Trophoblast cell (in vitro differentiated cells and primary cell): ENCODE measurements around the gene SCRN2. TPM values are rescaled to one million over a fixed set of nuclear protein-coding genes. Genes with fewer than 3 reads are reported as not detected.

Source experiments
- DNase-seq, 2 donors: peaks; one replicate each; pipeline ENCODE4 v3.0.0-alpha.2; 2016
- H2AFZ ChIP-seq: 2 replicates; pipeline ENCODE4 v1.6.1; 2013; ENCODE audit warnings: low read length, moderate library complexity, mild to moderate bottlenecking; ENCODE audit not compliant: insufficient read depth, poor library complexity
- H2AK5ac ChIP-seq: 2 replicates; pipeline ENCODE4 v1.6.1; 2013; ENCODE audit warnings: mild to moderate bottlenecking, low read length
- H2BK120ac ChIP-seq: 2 replicates; pipeline ENCODE4 v1.6.1; 2013; ENCODE audit warnings: low read length, mild to moderate bottlenecking, moderate library complexity; ENCODE audit not compliant: insufficient read depth, poor library complexity
- H2BK12ac ChIP-seq: 2 replicates; pipeline ENCODE4 v1.6.1; 2013; ENCODE audit warnings: mild to moderate bottlenecking, low read length, moderate library complexity
- H2BK5ac ChIP-seq: 2 replicates; pipeline ENCODE4 v1.6.1; 2013; ENCODE audit warnings: low read length, low read depth, moderate library complexity, mild to moderate bottlenecking; ENCODE audit not compliant: poor library complexity
- H3K14ac ChIP-seq: 2 replicates; pipeline ENCODE4 v1.6.1; 2013; ENCODE audit warnings: mild to moderate bottlenecking, low read length
- H3K18ac ChIP-seq: 2 replicates; pipeline ENCODE4 v1.6.1; 2013; ENCODE audit warnings: mild to moderate bottlenecking, low read length
- H3K23ac ChIP-seq: 2 replicates; pipeline ENCODE4 v1.6.1; 2013; ENCODE audit warnings: low read length
- H3K27ac ChIP-seq: 2 replicates; pipeline ENCODE4 v1.5.1; 2013; ENCODE audit warnings: low read depth, mild to moderate bottlenecking, inconsistent platforms, low read length, moderate library complexity
- H3K27me3 ChIP-seq: 2 replicates; pipeline ENCODE4 v1.6.1; 2013; ENCODE audit warnings: inconsistent platforms, mild to moderate bottlenecking, low read length, moderate library complexity; ENCODE audit not compliant: insufficient read depth
- H3K36me3 ChIP-seq, 2 experiments: 1 replicate in 1 of 2; 2 replicates in 1 of 2; pipeline ENCODE4 v1.6.1; 2013; ENCODE audit warnings: low read length in 2 of 2, mild to moderate bottlenecking in 2 of 2, moderate library complexity in 1 of 2; ENCODE audit not compliant: insufficient read depth in 2 of 2, control insufficient read depth in 1 of 2
- H3K4ac ChIP-seq: 2 replicates; pipeline ENCODE4 v1.6.1; 2013; ENCODE audit warnings: low read depth, mild to moderate bottlenecking, low read length, moderate library complexity
- H3K4me1 ChIP-seq, 2 experiments: 1 replicate in 1 of 2; 2 replicates in 1 of 2; pipeline ENCODE4 v1.6.1; 2013; ENCODE audit warnings: low read length in 2 of 2, mild to moderate bottlenecking in 2 of 2, moderate library complexity in 1 of 2; ENCODE audit not compliant: insufficient read depth in 2 of 2, control insufficient read depth in 1 of 2
- H3K4me2 ChIP-seq: 2 replicates; pipeline ENCODE4 v1.6.1; 2013; ENCODE audit warnings: inconsistent platforms, mild to moderate bottlenecking, low read length, moderate library complexity
- H3K4me3 ChIP-seq: 2 replicates; pipeline ENCODE4 v1.5.1; 2013; ENCODE audit warnings: mild to moderate bottlenecking, low read depth, low read length, inconsistent platforms
- H3K79me1 ChIP-seq: one replicate; pipeline ENCODE4 v1.6.1; 2013; ENCODE audit warnings: low read length
- H3K79me2 ChIP-seq: 2 replicates; pipeline ENCODE4 v1.6.1; 2013; ENCODE audit warnings: low read length, mild to moderate bottlenecking; ENCODE audit not compliant: control insufficient read depth, insufficient read depth, poor library complexity
- H3K9ac ChIP-seq: 2 replicates; pipeline ENCODE4 v1.6.1; 2013; ENCODE audit warnings: mild to moderate bottlenecking, low read length
- H3K9me3 ChIP-seq: 2 replicates; pipeline ENCODE4 v1.6.1; 2013; ENCODE audit warnings: low read depth, mild to moderate bottlenecking, control low read depth, inconsistent platforms, low read length; ENCODE audit not compliant: insufficient read depth
- H4K12ac ChIP-seq: 2 replicates; pipeline ENCODE4 v1.6.1; 2013; ENCODE audit warnings: low read depth, mild to moderate bottlenecking, low read length, moderate library complexity
- H4K8ac ChIP-seq: 2 replicates; pipeline ENCODE4 v1.6.1; 2013; ENCODE audit warnings: low read depth, mild to moderate bottlenecking, low read length, moderate library complexity
- H4K91ac ChIP-seq: one replicate; pipeline ENCODE4 v1.6.1; 2013; ENCODE audit warnings: low read depth, mild to moderate bottlenecking, low read length, moderate library complexity
- WGBS: extraction: QIAGEN DNeasy Blood & Tissue Kit; methylation state at CpG from one replicate; pipeline ENCODE4 v1.1.7; 2013; ENCODE audit warnings: missing lambda C conversion rate; ENCODE audit not compliant: insufficient read length, insufficient coverage; ENCODE audit errors: extremely low coverage; 5-methylcytosine and 5-hydroxymethylcytosine counted together
- polyA plus RNA-seq: library from polyadenylated mRNA; stranded (reverse); fragments of 200-250 nt; gene quantifications from 2 replicates; pipeline ENCODE4 v1.2.3, GENCODE V29; 2013

SCRN2 gene
- 19.9 and 20.8 TPM in 2 replicates for polyA plus RNA-seq

DNA sequence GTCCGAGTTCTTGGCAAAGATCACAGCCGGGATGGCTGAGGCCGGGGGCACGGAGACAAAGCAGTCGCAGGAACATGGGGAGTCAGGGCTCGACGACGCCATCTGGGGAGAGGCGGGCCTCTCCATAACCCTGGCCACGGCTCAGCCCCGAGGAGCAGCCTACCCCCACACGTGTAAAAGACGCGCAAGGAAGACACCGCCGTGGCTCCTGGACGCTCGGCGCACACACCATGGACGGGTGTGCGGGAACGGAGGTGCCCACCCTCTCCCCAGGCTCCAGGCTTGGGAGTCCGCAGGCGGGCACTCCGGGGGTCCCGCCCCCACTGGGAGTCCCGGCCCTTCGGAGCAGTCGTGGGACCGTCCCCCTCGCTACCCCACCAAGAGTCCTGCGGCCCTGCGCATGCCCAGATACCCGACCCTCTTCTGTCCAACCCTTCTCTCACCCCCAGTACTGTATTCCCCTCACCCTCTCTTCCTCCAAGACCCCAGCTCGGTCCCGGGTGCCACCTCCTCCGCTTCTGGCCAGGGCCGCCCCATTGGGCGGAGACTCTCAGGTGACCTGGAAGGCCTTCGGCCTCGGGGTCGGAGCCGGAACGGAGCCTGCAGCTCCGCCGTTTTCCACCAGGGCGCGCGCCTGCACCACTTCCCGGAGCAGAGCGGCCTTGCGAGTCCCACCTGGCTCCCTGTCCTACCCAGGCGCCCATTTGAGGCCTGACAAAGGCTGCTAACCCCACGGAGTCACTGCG, at the start of gene SCRN2:
Gene SCRN2, minus strand, starts transcription at position 532 of the 746 bp plus-strand sequence. Its CDS starts 430 bp downstream, at position 102.
- H4K8ac ChIP-seq = peak within 1 kb of the TSS; percentile 96
- H3K18ac ChIP-seq = peak within 1 kb of the TSS; percentile 96
- H3K27ac ChIP-seq = peak within 1 kb of the TSS; percentile 24
- H3K23ac ChIP-seq = no peak within 1 kb of the TSS
- H3K79me2 ChIP-seq = peaks cover 7% of the 10 kb centered on the region
- H3K9me3 ChIP-seq = no peaks in the 10 kb centered on the region
- peak within 1 kb of the TSS; percentile 69 for H4K91ac ChIP-seq
- H3K27me3 ChIP-seq = no peaks in the 10 kb centered on the region
- peak within 1 kb of the TSS; percentile 20 for H2BK12ac ChIP-seq
- H3K9ac ChIP-seq = peak within 1 kb of the TSS; percentile 59
- peak within 1 kb of the TSS; percentile 94 for H2AFZ ChIP-seq
- H3K36me3 ChIP-seq = peaks cover 24 to 33% of the 10 kb centered on the region in 2 experiments
- DNase-seq = peak; percentile 91 to 95
- H3K4me1 ChIP-seq = peaks cover 15 to 20% of the 10 kb centered on the region in 2 experiments
- peak within 1 kb of the TSS; percentile 25 for H2AK5ac ChIP-seq
- peak within 1 kb of the TSS; percentile 96 for H3K14ac ChIP-seq
- peak within 1 kb of the TSS; percentile 78 for H3K4me2 ChIP-seq
- peaks cover 9% of the 10 kb centered on the region for H3K79me1 ChIP-seq
- peak within 1 kb of the TSS; percentile 93 for H4K12ac ChIP-seq
- peak within 1 kb of the TSS; percentile 90 for H3K4ac ChIP-seq
- peak within 1 kb of the TSS; percentile 84 for H2BK120ac ChIP-seq
- no CpG with 5 or more reads among the region's 55 CpGs for WGBS
- peak within 1 kb of the TSS; percentile 78 for H3K4me3 ChIP-seq
- peak within 1 kb of the TSS; percentile 55 for H2BK5ac ChIP-seq

DNA sequence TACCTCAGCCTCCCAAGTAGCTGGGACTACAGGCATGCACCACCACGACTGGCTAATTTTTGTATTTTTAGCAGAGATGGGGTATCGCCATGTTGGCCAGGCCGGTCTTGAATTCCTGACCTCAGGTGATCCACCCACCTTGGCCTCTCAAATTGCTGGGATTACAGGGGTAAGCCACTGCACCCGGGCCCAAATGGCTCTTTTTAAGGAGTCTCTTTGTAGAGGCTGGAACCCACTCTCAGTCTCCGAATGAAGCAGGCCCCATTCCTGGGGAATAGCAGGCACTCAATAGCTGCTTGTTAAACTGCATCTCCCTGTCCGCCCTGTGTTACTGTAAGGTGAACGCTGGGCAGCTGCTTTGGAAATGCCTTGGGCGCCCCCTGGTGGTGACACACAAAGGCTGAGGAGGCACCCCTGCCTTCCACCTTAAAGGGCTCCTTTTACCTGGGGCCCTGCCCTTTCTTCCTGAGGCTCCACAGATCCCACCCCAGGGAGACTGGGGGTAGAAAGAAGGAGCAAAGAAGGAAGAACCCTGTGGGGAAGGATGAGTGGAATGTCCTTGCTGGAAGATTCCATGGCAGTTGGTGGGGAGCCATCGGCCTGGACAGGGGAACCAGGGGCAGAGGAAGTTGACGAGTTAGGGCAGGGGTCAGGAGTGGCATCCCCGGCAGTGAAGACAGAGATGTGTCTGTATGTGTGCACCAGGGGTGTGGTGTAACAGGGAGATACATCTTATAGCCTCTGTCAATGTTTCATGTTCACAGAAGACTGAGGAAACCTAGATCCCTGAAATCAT, 48.9 kb upstream of the SCRN2 start:
- Histone ChIP-seq H2AFZ (no peak overlapping the region), H3K18ac (no peak overlapping the region), H3K36me3 (no peaks in the 10 kb centered on the region), H3K23ac (no peak overlapping the region), H3K9me3 (no peaks in the 10 kb centered on the region), H3K27ac (no peak overlapping the region), H2AK5ac (peak overlapping the region; percentile 61), H3K4me3 (no peak overlapping the region), H3K4ac (no peak overlapping the region), H3K27me3 (no peaks in the 10 kb centered on the region), H4K91ac (no peak overlapping the region), H2BK5ac (no peak overlapping the region), H3K4me1 (peaks cover 8 to 9% of the 10 kb centered on the region in 2 experiments), H2BK120ac (no peak overlapping the region), H3K9ac (no peak overlapping the region), H4K8ac (no peak overlapping the region), H3K79me1 (peaks cover 8% of the 10 kb centered on the region), H3K4me2 (no peak overlapping the region), H3K79me2 (peaks cover 3% of the 10 kb centered on the region), H3K14ac (no peak overlapping the region), H4K12ac (no peak overlapping the region), H2BK12ac (no peak overlapping the region)
- peak; percentile 87 to 91 for DNase-seq
- no CpG with 5 or more reads among the region's 11 CpGs for WGBS

DNA sequence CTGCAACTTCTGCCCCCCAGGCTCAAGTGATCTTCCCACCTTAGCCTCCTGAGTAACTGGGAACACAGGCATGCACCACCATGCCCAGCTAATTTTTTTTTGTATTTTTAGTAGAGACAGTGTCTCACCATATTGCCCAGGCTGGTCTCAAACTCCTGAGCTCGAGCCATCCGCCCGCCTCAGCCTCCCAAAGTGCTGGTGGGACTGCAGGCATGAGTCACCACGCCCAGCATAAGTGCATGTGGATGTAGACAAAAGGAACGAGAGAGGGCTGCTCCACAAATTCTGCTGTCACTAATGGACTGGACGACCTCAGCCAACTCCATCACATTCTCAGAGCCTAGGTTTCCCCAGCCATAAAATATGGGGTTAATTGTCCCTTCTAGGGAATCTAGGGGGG, 47.2 kb upstream of the SCRN2 start:
- Histone ChIP-seq H3K4me1 (peaks cover 23% of the 10 kb centered on the region in 2 experiments), H3K23ac (no peak overlapping the region), H3K79me1 (peaks cover 20% of the 10 kb centered on the region), H4K91ac (no peak overlapping the region), H3K27me3 (no peaks in the 10 kb centered on the region), H2BK120ac (no peak overlapping the region), H2BK12ac (no peak overlapping the region), H2BK5ac (no peak overlapping the region), H3K18ac (no peak overlapping the region), H4K8ac (no peak overlapping the region), H3K4me2 (no peak overlapping the region), H3K27ac (peak overlapping the region; percentile 14), H3K4ac (no peak overlapping the region), H3K9me3 (no peaks in the 10 kb centered on the region), H2AFZ (no peak overlapping the region), H2AK5ac (no peak overlapping the region), H4K12ac (no peak overlapping the region), H3K4me3 (no peak overlapping the region), H3K9ac (no peak overlapping the region), H3K36me3 (no peaks in the 10 kb centered on the region), H3K14ac (no peak overlapping the region), H3K79me2 (peaks cover 7% of the 10 kb centered on the region)
- DNase-seq = peak in 1 of 2 donors; percentile 19
- WGBS = no CpG with 5 or more reads among the region's 6 CpGs

DNA sequence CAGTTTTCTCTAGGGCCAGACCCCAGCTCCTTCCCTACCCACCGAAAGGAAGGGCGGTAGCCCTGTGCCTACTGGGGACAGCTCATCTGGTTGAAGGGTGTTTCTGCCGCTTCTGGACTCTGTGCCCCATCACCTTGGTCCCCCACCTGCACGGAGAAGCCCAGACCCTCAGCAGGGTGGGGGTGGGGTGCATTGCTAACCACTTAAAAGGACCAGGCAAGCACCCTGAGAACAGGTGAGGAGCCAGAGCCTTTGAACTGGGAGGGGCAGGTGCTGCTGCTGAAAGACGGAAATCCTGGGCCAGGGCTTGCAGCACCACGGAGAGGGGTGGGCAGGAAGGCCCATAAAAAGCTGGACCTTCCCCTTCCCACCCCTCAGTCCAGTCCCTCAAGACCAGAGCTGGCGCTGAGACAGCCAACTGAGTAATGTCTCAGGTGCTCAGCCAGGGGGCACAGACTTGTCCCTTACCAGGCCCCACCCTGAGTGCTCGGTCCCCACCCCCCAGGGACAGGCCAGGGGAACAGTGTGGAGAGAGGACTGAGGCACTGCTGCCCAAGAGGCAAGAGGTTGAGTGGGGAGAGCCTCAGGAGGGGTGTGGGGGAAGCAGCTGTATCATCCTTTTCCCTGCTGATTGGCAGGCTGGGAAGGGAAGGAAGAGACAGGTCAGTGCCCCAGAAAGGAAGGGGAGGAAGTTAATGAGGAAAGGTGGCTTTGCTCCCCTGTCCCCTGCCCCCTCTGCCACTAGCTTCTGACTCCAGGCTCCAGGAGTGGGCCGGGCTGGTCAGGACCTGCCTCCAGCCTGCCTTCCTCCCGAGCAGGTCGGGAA, 44.0 kb upstream of the SCRN2 start:
- Histone ChIP-seq H3K9ac (no peak overlapping the region), H3K4me3 (no peak overlapping the region), H2BK5ac (peak overlapping the region; percentile 67), H2BK12ac (peak overlapping the region; percentile 61), H2AFZ (peak overlapping the region; percentile 23), H3K18ac (peak overlapping the region; percentile 82), H4K91ac (peak overlapping the region; percentile 86), H3K79me2 (peaks cover 7% of the 10 kb centered on the region), H4K8ac (peak overlapping the region; percentile 72), H3K27me3 (no peaks in the 10 kb centered on the region), H3K4me1 (peaks cover 26 to 27% of the 10 kb centered on the region in 2 experiments), H3K79me1 (peaks cover 24% of the 10 kb centered on the region), H3K14ac (peak overlapping the region; percentile 79), H3K4me2 (no peak overlapping the region), H3K27ac (peak overlapping the region; percentile 69), H3K36me3 (no peaks in the 10 kb centered on the region), H4K12ac (no peak overlapping the region), H2AK5ac (peak overlapping the region; percentile 89), H2BK120ac (peak overlapping the region; percentile 95), H3K23ac (no peak overlapping the region), H3K9me3 (peaks cover 2% of the 10 kb centered on the region), H3K4ac (peak overlapping the region; percentile 30)
- DNase-seq = no peak
- WGBS = no CpG with 5 or more reads among the region's 11 CpGs
